ENCODE measurements around the gene METTL5.

DNA sequence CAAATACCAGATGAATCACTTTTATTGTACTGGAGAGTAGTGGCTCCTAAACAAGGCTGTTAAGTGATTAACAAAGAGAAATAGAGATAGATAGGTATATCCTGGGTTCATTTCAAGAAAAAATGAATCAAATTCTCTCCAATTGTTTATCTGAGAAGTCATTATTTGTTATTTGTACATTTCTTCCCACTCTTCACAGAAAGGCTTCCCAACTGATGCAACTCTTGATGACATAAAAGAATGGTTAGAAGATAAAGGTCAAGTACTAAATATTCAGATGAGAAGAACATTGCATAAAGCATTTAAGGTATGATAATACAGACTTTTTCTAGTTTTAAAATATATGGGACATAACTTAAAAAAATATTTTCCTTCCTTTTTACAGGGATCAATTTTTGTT is 18.1 kb downstream of the METTL5 start:
- TF ChIP-seq, protein P1, sequence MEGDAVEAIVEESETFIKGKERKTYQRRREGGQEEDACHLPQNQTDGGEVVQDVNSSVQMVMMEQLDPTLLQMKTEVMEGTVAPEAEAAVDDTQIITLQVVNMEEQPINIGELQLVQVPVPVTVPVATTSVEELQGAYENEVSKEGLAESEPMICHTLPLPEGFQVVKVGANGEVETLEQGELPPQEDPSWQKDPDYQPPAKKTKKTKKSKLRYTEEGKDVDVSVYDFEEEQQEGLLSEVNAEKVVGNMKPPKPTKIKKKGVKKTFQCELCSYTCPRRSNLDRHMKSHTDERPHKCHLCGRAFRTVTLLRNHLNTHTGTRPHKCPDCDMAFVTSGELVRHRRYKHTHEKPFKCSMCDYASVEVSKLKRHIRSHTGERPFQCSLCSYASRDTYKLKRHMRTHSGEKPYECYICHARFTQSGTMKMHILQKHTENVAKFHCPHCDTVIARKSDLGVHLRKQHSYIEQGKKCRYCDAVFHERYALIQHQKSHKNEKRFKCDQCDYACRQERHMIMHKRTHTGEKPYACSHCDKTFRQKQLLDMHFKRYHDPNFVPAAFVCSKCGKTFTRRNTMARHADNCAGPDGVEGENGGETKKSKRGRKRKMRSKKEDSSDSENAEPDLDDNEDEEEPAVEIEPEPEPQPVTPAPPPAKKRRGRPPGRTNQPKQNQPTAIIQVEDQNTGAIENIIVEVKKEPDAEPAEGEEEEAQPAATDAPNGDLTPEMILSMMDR (IDR thresholded peaks at IDR 0.05; ENCODE audit: insufficient read depth, low read depth, low read length): no peak
- TF ChIP-seq EZH2 (IDR thresholded peaks at IDR 0.05; ENCODE audit: insufficient read depth, low read length): no peak

Data from astrocyte (in vitro differentiated cells and primary cell).